DOHH2 (cell line): ENCODE data around the gene GLI3.

Experiments used
- EZH2phosphoT487 ChIP-seq: fragments of 200-600 bp; sonication (generic); IDR thresholded peaks from 2 replicates; pipeline ENCODE4 v1.6.1; 2017; ENCODE audit warnings: borderline replicate concordance, mild to moderate bottlenecking, antibody characterized with exemption, low read length, moderate library complexity, mixed read lengths
- TF ChIP-seq, protein P1 (sequence below): fragments of 200-600 bp; sonication (generic); IDR thresholded peaks from one replicate; pipeline ENCODE4 v1.5.1; 2014; ENCODE audit warnings: antibody characterized with exemption, mild to moderate bottlenecking, low read depth, low read length; ENCODE audit not compliant: poor library complexity, severe bottlenecking

DNA sequence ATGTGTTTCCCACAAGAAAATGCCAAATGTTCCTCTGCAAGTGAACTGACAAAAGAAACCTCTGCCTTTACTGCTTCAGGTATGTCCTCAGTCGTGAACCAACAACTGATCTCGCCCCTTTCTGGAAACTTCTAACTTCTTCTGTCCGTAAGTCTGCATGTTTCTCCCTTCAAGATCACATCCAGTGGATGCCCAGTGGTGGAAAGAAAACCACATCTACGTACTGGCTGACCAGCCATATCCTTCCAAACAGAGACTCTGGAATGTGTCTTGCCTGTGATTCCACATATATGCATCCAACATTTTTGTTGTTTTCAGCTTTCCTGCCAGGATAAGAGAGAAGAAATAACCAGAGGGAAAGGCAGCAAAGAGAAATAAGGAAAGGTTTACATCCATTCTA, 152.7 kb downstream of the GLI3 start:
- TF ChIP-seq, protein P1, sequence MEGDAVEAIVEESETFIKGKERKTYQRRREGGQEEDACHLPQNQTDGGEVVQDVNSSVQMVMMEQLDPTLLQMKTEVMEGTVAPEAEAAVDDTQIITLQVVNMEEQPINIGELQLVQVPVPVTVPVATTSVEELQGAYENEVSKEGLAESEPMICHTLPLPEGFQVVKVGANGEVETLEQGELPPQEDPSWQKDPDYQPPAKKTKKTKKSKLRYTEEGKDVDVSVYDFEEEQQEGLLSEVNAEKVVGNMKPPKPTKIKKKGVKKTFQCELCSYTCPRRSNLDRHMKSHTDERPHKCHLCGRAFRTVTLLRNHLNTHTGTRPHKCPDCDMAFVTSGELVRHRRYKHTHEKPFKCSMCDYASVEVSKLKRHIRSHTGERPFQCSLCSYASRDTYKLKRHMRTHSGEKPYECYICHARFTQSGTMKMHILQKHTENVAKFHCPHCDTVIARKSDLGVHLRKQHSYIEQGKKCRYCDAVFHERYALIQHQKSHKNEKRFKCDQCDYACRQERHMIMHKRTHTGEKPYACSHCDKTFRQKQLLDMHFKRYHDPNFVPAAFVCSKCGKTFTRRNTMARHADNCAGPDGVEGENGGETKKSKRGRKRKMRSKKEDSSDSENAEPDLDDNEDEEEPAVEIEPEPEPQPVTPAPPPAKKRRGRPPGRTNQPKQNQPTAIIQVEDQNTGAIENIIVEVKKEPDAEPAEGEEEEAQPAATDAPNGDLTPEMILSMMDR: no peak
- TF ChIP-seq EZH2phosphoT487: no peak
